ENCODE data around the gene CDH22. TPM values are rescaled to one million over a fixed set of nuclear protein-coding genes. Genes with fewer than 3 reads are reported as not detected.

The CDH22 gene
- total and polyA plus RNA-seq, 9 of the 15 experiments (the other 6 are each of a cell fraction or from before 2014, with no cell fraction given): 0.07 to 0.08 TPM; not detected in 7

DNA sequence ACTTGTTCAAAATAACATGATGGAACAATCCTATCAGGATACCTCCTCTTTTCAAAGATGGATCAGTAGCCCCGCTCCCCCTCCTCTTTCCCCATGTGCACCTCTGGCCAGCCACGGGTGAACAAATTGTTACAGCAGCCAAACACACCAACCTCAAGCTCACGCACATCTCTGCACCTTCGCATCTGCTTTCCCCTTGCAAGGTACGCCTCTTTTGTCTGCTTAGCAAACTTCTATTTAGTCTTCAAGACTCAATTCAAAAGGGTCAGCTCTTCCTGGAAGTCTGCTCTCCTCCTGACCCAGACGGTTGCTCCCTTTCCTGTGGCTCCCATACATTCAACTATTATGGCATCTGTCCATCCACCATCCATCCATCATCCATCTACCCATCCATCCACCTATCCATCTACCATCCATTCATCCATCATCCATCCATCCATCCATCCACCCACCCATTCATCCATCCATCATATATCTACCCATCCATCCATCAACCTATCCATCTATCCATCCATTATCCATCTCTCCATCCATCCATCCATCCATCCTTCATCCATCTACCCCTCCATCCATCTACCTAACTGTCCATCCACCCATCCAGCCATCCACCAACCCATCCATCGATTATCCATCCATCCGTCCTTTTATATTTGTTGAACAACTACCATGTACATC, 36.3 kb upstream of the CDH22 start (continued):
- no peak for TF ChIP-seq HMGN3 (IDR thresholded peaks at IDR 0.05; ENCODE audit: borderline replicate concordance, extremely low read depth, insufficient read length, low read depth, low read length)
- no peak for TF ChIP-seq SNIP1 (IDR thresholded peaks at IDR 0.05; ENCODE audit: low read depth)
- TF ChIP-seq, protein P1, sequence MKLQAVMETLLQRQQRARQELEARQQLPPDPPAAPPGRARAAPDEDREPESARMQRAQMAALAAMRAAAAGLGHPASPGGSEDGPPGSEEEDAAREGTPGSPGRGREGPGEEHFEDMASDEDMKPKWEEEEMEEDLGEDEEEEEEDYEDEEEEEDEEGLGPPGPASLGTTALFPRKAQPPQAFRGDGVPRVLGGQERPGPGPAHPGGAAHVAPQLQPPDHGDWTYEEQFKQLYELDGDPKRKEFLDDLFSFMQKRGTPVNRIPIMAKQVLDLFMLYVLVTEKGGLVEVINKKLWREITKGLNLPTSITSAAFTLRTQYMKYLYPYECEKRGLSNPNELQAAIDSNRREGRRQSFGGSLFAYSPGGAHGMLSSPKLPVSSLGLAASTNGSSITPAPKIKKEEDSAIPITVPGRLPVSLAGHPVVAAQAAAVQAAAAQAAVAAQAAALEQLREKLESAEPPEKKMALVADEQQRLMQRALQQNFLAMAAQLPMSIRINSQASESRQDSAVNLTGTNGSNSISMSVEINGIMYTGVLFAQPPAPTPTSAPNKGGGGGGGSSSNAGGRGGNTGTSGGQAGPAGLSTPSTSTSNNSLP (IDR thresholded peaks at IDR 0.05; ENCODE audit: borderline replicate concordance, low read depth, low read length): no peak
- no peak for TF ChIP-seq BDP1 (IDR thresholded peaks at IDR 0.05; ENCODE audit: insufficient read depth, insufficient read length)
- no peak for TF ChIP-seq ARID1B (IDR thresholded peaks at IDR 0.05)
- no peak for TF ChIP-seq HOXB6 (CRISPR knock-in tag; IDR thresholded peaks at IDR 0.05; ENCODE audit: borderline replicate concordance)

DNA sequence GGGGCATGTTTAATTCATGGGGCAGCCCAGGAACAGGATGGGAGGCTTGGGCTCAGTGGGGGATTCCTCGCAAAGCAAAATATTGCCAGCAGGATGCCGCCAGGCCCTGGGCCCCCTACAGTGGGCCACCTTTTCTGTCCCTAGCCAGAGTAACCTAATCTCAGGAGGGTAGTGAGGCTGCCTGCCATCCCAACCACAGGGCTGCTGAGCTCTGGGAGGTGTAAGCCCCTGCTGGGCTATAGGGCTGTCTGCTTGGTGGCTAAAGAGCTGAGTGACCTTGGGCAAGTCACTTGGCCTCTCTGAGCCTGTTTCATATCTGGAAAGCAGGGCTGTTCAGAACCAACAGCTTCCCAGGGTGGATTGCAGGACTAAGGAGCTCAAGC, 35.7 kb upstream of the CDH22 start:
- H3K9me3 ChIP-seq (replicated peaks; ENCODE audit: control insufficient read depth, insufficient read depth, low read depth, low read length): no peaks in the 10 kb centered on the region
- intact Hi-C loops (cut with micrococcal nuclease) (no loop called here), in situ Hi-C loops (cut with MboI) (no loop called here)
- BruUV-seq (replicated peaks): no TSS peak
- peaks cover 19 to 42% of the 10 kb centered on the region in 2 experiments; a peak in 4 of 5 replicates for H3K27me3 ChIP-seq (ENCODE audit: control insufficient read depth in 2 of 2, insufficient read depth in 2 of 2, low read length in 2 of 2)
- no peak overlapping the region for H3K4me3 ChIP-seq
- 54% methylated on average over 2 of the region's 2 CpGs for WGBS (ENCODE audit: insufficient coverage, low coverage, missing lambda C conversion rate)
- H3K79me2 ChIP-seq (ENCODE audit: control insufficient read depth, insufficient read depth, low read length): no peaks in the 10 kb centered on the region
- TF ChIP-seq ZNF780A (CRISPR knock-in tag; IDR thresholded peaks at IDR 0.05): no peak
- no peak for TF ChIP-seq ZC3H4 (CRISPR knock-in tag; IDR thresholded peaks at IDR 0.05; ENCODE audit: borderline replicate concordance)
- TF ChIP-seq RBM25 (IDR thresholded peaks at IDR 0.05; ENCODE audit: low read depth, low read length, severe bottlenecking): peak; percentile 41
- no peak for TF ChIP-seq ZNF551 (CRISPR knock-in tag; IDR thresholded peaks at IDR 0.05)
- peak; percentile 47 for TF ChIP-seq ZFP36 (IDR thresholded peaks at IDR 0.05; ENCODE audit: low read depth, low read length, partially characterized antibody)
- POLR2A ChIA-PET: interaction anchor here (0.8 to 0.9 kb wide), 2 partner anchors 12 to 167 kb away, joined by 3 to 6 read pairs; no protein-coding TSS in a partner anchor
- H4K20me1 ChIP-seq (replicated peaks; ENCODE audit: control insufficient read depth, insufficient read depth, low read length): peaks cover 15% of the 10 kb centered on the region
- H2AFZ ChIP-seq (ENCODE audit: low read depth, low read length): no peak overlapping the region
- no peak overlapping the region for H3K4me2 ChIP-seq (ENCODE audit: insufficient read depth, low read length)
- H3K9me1 ChIP-seq (ENCODE audit: control insufficient read depth, insufficient read depth, low read length): no peaks in the 10 kb centered on the region
- H3K36me3 ChIP-seq (ENCODE audit: control insufficient read depth, insufficient read depth, low read length): peaks cover 7% of the 10 kb centered on the region; the same call in 2 of the 3 replicates
- CTCF ChIA-PET (ENCODE audit: low intra/inter-chr PET ratio): no interaction called here
- ATAC-seq: no peak
- no peak overlapping the region for H3K27ac ChIP-seq (ENCODE audit: extremely low read depth, low read depth, low read length)
- DNase-seq (ENCODE audit: extremely low read depth in 1 of 4, low spot score in 3 of 4): no peak
- no peak for FAIRE-seq
- no peak overlapping the region for H3K9ac ChIP-seq (ENCODE audit: insufficient read depth in 1 of 2, low read depth in 2 of 2, low read length in 2 of 2)
- H3K4me1 ChIP-seq (replicated peaks in 1 of 2; ENCODE audit: control insufficient read depth in 2 of 2, insufficient read depth in 2 of 2, low read length in 2 of 2): peaks cover 7 to 13% of the 10 kb centered on the region in 2 experiments
